SW 1271 (cell line): ENCODE results near the gene NTSR2.

Experiments
- DNase-seq, 2 experiments: peaks; one replicate each; lab custom pipeline; 2025; lab: John Stamatoyannopoulos, UW

Gene NTSR2

GRCh38 chr2:11628675-11629074, 41.3 kb downstream of the NTSR2 start:
- no peak for DNase-seq

DNA sequence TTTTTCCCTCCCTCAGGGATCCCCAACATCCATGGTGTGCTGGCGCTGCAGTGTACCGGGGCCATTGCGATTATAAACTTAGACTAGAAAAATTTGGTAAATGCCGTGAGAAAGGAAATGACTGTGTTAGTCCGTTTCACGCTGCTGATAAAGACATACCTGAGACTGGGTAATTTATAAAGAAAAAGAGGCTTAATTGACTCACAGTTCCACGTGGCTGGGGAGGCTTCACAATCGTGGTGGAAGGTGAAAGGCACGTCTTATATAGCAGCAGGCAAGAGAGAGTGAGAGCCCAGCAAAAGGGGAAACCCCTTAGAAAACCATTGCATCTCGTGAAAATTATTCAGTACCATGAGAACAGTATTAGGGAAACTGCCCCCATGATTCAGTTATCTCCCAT, 44.3 kb downstream of the NTSR2 start:
- DNase-seq: no peak

- no peak for DNase-seq
Measured at GRCh38 chr2:11624893-11625292, 45.1 kb downstream of the NTSR2 start.

DNA sequence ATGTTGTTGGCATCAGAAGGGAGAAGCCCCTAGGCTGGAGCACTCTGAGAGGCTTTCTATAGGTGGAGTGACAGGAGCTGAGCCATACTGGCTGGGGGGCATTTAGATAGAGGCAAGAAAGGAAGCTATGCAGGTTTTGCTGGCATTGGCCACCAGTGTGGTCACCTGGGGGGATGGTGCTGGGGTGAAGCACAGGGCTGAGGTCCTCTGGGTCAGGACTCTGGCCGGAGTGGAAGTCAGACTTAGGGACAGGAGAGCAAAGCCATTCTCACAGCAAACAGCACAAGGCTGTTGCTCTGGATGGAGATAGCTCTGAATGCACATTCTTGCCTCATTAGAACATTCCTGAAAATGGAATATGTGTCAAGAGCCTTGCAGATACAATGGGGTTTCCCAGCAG, 47.4 kb downstream of the NTSR2 start:
- no peak for DNase-seq

GRCh38 chr2:11621410-11621809, 48.6 kb downstream of the NTSR2 start:
- DNase-seq: no peak

- DNase-seq: no peak
Measured at GRCh38 chr2:11618708-11619062, 51.3 kb downstream of the NTSR2 start.

GRCh38 chr2:11617984-11618707, 51.8 kb downstream of the NTSR2 start:
- no peak for DNase-seq

DNA sequence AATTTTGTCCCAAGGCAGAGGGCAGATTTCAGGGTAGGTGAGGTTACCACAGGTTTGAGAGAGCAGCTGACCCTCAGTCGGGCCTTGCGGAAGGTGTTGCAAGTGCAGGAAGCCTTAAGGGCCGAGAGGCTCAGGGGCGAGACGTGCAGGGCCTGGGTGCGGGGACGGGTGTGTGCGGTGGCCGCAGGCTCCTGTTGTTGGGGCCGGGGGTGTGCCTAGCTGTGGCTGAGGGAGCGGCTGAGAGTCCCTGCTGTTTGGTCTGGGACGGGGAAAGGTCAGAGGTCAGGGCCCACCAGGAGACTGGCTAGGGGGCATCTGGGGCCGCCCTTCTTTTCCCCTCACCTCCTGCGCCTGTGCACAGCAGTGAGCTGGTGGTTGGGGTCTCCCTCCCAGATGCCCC, 52.5 kb downstream of the NTSR2 start:
- DNase-seq: no peak

GRCh38 chr2:11616851-11617415, 53.1 kb downstream of the NTSR2 start:
- no peak for DNase-seq

DNA sequence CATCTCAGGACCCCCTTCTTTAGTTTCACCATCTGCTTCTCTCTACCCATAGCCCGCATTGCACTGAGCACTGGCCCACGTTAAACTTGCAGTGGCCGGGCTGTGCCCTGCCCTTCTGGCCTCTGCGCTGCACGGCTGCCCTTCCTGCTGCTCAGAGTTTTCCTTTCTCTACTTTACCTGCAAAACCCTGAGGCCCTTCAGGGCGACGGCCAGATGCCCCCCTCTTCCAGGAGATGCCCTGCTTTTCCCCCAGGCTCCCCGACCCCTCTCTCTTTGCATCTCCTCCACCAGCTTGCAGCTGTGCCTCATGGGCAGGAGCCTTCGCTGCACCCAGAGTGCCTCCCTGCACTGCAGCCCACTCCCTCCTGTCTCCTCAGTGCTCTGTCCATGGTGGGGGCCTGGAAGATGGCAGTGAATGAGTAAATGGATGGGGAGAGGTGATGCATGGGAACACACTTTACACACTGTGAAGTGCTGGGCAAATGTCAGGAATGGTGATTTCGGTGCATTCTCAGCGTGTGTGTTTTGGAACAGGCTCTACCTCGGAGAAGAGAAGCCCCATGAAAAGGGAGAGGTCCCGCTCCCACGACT, 53.8 kb downstream of the NTSR2 start:
- no peak for DNase-seq

GRCh38 chr2:11615209-11615608, 54.8 kb downstream of the NTSR2 start:
- no peak for DNase-seq

- DNase-seq: no peak
Measured at GRCh38 chr2:11613297-11613696, 56.7 kb downstream of the NTSR2 start.

GRCh38 chr2:11612553-11613215, 57.3 kb downstream of the NTSR2 start:
- no peak for DNase-seq

DNA sequence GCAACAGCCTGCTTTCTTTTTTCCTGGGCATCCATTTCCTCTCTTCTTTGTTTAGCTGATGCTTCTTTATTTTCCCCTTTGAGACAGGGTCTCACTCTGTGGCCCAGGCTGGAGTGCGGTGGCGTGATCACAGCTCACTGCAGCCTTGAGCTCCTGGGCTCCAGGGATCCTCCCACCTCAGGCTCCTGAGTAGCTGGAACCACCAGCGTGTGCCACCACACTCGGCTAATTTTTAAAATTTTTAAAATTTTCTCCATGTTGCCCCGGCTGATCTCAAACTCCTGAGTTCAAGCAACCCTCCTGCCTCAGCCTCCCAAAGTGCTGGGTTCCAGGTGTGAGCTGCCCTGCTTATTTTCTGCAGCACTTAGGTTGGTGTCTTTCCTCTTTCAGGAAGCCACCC, 58.7 kb downstream of the NTSR2 start:
- DNase-seq: no peak

GRCh38 chr2:11610624-11611242, 59.3 kb downstream of the NTSR2 start:
- no peak for DNase-seq
